MM.1S (cell line): ENCODE measurements around the gene MBD4.

Experiments
- EZH2 ChIP-seq: fragments of 300-600 bp; sonication (generic); optimal IDR thresholded peaks from 2 replicates; pipeline ENCODE3; 2017; ENCODE audit warnings: low read depth, mild to moderate bottlenecking, antibody characterized with exemption, low read length, mixed read lengths
- TF ChIP-seq, protein P1 (sequence below): fragments of 300-600 bp; sonication (generic); IDR thresholded peaks from 2 replicates; pipeline ENCODE4 v1.5.1; 2016; ENCODE audit warnings: antibody characterized with exemption, low read length, mixed read lengths

DNA sequence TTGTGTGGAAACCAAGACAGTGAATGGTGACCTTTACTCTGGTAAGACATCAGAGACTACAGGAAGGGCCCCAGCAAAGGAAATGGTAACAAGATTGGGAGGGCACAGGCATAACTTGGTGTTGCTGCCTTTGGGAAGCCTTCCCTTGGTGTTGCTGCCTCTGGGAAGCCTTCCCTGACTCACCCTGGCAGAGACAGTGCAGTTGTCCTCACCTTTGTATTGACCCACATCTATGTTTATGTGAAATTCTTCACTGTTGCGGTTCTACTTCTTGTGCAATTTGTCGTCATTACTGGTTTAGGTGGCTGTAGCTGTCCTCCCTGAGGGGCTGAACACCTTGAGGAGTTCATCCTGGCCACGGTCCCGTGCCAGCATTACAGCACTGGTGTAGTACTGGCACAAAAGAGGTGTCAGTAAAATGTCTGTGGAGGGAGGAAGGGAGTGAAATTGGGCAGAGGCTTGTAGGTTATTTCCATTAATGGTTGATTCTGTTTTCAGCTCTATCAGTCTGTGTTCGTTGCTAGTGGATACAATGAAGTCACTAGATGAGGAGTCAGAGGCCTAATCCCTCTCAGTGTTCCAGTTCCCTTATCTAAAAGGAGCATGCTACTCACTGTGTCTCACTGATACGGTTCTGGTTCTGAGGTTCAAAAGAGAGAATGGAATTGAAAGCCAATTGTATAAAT is 21.9 kb upstream of the MBD4 start:
- TF ChIP-seq, protein P1, sequence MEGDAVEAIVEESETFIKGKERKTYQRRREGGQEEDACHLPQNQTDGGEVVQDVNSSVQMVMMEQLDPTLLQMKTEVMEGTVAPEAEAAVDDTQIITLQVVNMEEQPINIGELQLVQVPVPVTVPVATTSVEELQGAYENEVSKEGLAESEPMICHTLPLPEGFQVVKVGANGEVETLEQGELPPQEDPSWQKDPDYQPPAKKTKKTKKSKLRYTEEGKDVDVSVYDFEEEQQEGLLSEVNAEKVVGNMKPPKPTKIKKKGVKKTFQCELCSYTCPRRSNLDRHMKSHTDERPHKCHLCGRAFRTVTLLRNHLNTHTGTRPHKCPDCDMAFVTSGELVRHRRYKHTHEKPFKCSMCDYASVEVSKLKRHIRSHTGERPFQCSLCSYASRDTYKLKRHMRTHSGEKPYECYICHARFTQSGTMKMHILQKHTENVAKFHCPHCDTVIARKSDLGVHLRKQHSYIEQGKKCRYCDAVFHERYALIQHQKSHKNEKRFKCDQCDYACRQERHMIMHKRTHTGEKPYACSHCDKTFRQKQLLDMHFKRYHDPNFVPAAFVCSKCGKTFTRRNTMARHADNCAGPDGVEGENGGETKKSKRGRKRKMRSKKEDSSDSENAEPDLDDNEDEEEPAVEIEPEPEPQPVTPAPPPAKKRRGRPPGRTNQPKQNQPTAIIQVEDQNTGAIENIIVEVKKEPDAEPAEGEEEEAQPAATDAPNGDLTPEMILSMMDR: no peak
- no peak for TF ChIP-seq EZH2
